Omental fat pad (tissue), 4 donors: ENCODE measurements around the gene FOXB2. TPM values are rescaled to one million over a fixed set of nuclear protein-coding genes. Genes with fewer than 3 reads are reported as not detected.

Experiments
- ATAC-seq: fragments of 150-250 bp; one replicate; pipeline ENCODE4 v1.9.1; 2016; ENCODE audit warnings: mild to moderate bottlenecking, moderate library complexity; ENCODE audit not compliant: low FRiP score
- DNase-seq: peaks from one replicate; pipeline ENCODE4 v3.0.0-alpha.2; 2019; ENCODE audit warnings: low spot score
- total RNA-seq, 4 donors: library from RNA; depleted of rRNA; stranded (reverse); fragments of >200 nt; gene quantifications; one replicate each; pipeline ENCODE4 v1.1.0, GENCODE V29; 2016
- TF ChIP-seq, protein P1 (sequence below), 3 donors: fragments of 450-650 bp; IDR thresholded peaks; one replicate each; pipeline ENCODE4 v1.5.1; 2016 to 2017; ENCODE audit warnings: antibody characterized with exemption in 3 of 3, mild to moderate bottlenecking in 3 of 3, moderate library complexity in 2 of 3

The FOXB2 gene
- total RNA-seq, 4 donors from 2014 or later: not detected

DNA sequence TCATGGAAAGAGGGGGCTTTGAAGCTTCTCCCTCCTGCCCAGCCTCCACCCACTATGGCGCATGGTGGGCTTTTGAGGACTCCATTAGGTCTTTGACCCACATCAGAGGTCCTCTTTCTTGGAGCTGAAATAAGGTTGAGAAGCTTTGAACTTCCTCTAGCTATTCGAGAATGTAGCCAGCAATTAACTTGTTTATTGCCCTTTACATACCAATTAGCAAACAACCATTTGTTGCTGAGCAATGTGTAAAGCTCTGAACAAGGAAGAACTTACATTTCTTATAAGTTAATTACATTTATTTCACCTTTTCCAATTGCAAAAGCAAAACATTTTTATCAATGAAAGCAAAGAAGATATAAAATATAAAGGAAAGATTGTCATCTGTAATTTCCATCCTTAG, 30.5 kb upstream of the FOXB2 start:
- ATAC-seq (no peak), DNase-seq (no peak)
- TF ChIP-seq, protein P1, sequence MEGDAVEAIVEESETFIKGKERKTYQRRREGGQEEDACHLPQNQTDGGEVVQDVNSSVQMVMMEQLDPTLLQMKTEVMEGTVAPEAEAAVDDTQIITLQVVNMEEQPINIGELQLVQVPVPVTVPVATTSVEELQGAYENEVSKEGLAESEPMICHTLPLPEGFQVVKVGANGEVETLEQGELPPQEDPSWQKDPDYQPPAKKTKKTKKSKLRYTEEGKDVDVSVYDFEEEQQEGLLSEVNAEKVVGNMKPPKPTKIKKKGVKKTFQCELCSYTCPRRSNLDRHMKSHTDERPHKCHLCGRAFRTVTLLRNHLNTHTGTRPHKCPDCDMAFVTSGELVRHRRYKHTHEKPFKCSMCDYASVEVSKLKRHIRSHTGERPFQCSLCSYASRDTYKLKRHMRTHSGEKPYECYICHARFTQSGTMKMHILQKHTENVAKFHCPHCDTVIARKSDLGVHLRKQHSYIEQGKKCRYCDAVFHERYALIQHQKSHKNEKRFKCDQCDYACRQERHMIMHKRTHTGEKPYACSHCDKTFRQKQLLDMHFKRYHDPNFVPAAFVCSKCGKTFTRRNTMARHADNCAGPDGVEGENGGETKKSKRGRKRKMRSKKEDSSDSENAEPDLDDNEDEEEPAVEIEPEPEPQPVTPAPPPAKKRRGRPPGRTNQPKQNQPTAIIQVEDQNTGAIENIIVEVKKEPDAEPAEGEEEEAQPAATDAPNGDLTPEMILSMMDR (IDR thresholded peaks at IDR 0.05): no peak

DNA sequence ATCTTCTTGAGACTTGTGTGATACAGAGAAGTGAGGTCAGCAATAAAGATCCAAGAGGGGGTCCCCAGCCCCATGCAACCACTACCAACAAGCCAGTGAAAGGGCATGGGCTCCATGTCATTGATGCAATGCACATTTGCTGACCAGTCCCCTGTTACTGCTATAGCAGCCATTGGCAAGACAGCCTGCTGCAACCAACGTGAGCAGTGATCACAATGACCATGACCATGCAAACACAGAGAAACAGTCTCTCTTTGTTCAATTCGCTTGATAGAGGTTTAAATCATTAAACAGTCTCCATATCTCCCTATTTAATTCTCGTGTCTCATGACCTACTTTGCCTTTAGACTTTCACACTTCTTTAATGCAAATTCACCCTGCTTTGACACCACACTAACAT, 30.0 kb upstream of the FOXB2 start:
- ATAC-seq (no peak), DNase-seq (no peak)
- TF ChIP-seq, protein P1 (IDR thresholded peaks at IDR 0.05): no peak

DNA sequence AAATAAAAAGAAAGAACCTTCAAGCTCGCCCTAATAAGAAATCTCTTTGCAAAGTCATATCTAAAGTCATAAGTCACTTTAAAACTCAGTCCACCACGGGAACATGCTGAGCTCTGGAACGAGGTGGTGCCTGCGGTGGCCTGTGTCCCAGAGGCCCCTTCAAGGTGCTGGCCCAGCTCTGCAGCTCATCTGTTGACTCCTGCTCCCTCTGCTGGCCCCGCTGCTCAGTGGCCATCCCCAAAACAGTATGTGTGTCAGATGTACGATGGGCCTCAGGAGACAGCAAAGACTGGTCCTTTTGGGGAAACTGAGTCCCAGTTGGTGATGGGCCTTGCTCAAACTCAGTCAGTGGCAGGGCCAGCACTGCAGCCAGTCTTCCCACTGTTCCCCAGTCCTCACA, 22.8 kb upstream of the FOXB2 start:
- TF ChIP-seq, protein P1 (IDR thresholded peaks at IDR 0.05): peak in 1 of 3 donors; percentile 45
- no peak for DNase-seq
- no peak for ATAC-seq

- DNase-seq: no peak
Observed at GRCh38 chr9:76999261-76999660, 20.2 kb upstream of the FOXB2 start.

DNA sequence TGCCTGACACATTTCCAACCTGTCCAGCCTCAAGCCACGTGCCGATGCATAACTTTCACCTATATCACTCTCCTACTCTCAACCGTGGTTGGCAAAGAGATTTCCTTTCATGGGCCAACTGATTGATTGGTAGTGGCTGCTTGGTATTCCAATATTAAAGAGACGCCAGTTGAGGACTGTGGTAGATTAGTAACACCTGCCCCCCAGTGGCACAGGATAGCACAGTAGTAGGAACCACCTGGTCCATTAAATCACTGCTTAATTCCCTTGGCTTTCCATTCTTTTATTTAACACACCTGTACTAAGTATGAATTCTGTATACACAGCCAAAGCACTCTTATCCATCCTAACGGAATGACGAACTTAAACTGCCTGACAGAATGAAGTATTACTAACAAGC, 19.1 kb upstream of the FOXB2 start:
- DNase-seq: no peak
- TF ChIP-seq, protein P1 (IDR thresholded peaks at IDR 0.05): no peak
- ATAC-seq: no peak

More at GRCh38 chr9:76999261-76999660, 20.2 kb upstream of the FOXB2 start:
- TF ChIP-seq, protein P1 (IDR thresholded peaks at IDR 0.05): no peak
- ATAC-seq: no peak

GRCh38 chr9:77003366-77003765, 16.1 kb upstream of the FOXB2 start:
- TF ChIP-seq, protein P1 (IDR thresholded peaks at IDR 0.05): no peak
- DNase-seq: no peak
- no peak for ATAC-seq

GRCh38 chr9:77005216-77005615, 14.2 kb upstream of the FOXB2 start:
- no peak for DNase-seq
- TF ChIP-seq, protein P1 (IDR thresholded peaks at IDR 0.05): no peak
- no peak for ATAC-seq
